ENCODE data around the gene VSIG4.

GRCh38 chrX:66016905-66017658, 22.8 kb downstream of the VSIG4 start:
- TF ChIP-seq CTCF (IDR thresholded peaks at IDR 0.05; ENCODE audit: insufficient read depth, low read length), result no peak
- TF ChIP-seq POLR2AphosphoS5 (IDR thresholded peaks at IDR 0.05; ENCODE audit: low read depth), result peak; percentile 97
- no peak for TF ChIP-seq REST (IDR thresholded peaks at IDR 0.05; ENCODE audit: insufficient replicate concordance, low read depth)
- TF ChIP-seq SPI1 (IDR thresholded peaks at IDR 0.05; ENCODE audit: borderline replicate concordance, low read depth), result no peak
